KOPT-K1 (cell line): ENCODE data around the gene RNF121.

ENCODE experiments used
- H3K27ac ChIP-seq: fragments of 200-600 bp; sonication (generic); 2 replicates; pipeline ENCODE4 v1.5.1; 2016; ENCODE audit warnings: antibody characterized with exemption, mild to moderate bottlenecking, low read depth, low read length; ENCODE audit not compliant: poor library complexity, severe bottlenecking
- H3K36me3 ChIP-seq: fragments of 200-600 bp; sonication (generic); 2 replicates; pipeline ENCODE4 v1.5.1; 2017; ENCODE audit warnings: antibody characterized with exemption, mild to moderate bottlenecking, low read length, moderate library complexity; ENCODE audit not compliant: insufficient read depth
- H3K9me3 ChIP-seq: fragments of 200-600 bp; sonication (generic); 2 replicates; pipeline ENCODE4 v1.5.1; 2017; ENCODE audit warnings: antibody characterized with exemption, low read length, mild to moderate bottlenecking; ENCODE audit not compliant: insufficient read depth, poor library complexity, severe bottlenecking

Gene RNF121

DNA sequence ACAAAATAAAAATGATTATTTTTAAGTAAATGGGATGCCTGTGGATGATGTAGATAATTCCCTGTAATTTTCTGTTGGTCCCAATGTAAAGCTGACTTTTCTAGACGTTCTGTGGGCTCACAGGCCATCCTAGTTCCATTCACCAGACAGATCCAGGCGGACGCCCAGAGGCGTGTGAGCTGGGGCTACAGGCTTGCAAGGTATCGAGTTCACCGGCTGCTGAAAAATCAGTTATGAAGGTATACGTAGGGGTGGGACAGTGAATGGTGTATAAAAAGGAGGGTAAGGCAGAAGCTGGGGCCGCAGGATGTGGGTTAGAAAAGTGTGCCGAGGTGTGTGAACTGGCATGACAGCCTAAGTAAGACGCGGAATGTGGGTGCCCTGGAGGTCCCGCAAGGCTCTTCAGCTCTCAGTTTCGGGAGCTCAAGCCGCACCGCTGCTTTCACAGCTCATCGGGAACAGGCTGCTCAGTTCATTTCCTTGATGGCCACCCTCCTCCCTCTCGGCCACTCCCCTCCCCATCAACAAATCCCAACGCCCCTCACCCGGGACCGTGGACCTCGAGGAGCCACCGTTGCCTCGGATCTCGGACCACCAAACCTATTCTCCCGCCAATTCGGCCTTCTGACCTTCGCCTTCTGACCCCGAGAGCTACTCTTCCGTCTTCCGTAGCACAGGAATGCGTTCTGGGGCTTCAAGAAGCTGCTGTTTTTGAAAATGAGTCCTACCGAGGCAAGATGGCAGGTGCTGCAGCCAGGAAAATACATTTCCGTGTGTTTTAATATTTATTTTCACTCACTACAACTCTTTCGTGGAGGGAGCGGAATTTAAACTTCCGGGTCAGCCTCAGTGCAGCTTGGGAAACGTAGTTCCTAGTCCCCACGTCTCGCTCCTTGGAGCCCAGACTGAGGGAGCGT lies 768 bp upstream of the RNF121 start, which contains the start of gene XNDC1N:
XNDC1N (minus strand) TSS at position 775 of the 917 bp plus-strand sequence. CDS start 5,241 bp downstream, outside the sequence.
- Histone ChIP-seq H3K36me3 (peaks cover 12% of the 10 kb centered on the region), H3K27ac (peak within 1 kb of the TSS; percentile 96), H3K9me3 (no peaks in the 10 kb centered on the region)

GRCh38 chr11:71929491-71929890 lies 645 bp downstream of the RNF121 start:
- H3K27ac ChIP-seq, result peak overlapping the region; percentile 96
- no peaks in the 10 kb centered on the region for H3K9me3 ChIP-seq
- H3K36me3 ChIP-seq, result peaks cover 10% of the 10 kb centered on the region; the same call in 1 of the 2 replicates

DNA sequence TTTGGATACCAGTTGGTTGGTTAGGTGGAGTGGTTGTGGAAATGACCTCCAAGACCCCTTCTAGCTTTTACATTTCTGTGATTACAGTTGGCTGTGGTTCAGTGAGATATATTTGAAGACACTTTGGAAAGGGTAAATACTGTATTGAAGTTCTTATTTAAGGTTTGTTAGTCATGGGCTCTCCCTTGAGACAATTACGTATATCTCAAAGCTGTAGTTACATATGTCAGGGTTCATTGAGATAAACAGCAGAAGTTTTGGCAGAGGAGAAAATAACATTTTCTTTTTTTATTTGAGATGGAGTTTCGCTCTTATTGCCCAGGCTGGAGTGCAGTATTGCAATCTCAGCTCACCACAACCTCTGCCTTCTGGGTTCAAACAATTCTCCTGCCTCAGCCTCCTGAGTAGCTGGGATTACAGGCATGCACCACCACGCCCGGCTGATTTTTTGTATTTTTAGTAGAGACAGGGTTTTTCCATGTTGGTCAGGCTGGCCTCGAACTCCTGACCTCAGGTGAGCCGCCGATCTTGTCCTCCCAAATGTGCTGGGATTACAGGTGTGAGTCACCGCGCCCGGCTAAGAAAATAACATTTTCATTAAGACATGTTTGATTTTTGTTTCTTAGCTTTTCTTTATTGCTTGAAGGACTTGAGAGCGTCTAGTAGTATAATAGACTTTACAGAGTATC lies 1.9 kb downstream of the RNF121 start:
- Histone ChIP-seq H3K27ac (no peak overlapping the region), H3K36me3 (peaks cover 6% of the 10 kb centered on the region; the same call in 1 of the 2 replicates), H3K9me3 (no peaks in the 10 kb centered on the region)

DNA sequence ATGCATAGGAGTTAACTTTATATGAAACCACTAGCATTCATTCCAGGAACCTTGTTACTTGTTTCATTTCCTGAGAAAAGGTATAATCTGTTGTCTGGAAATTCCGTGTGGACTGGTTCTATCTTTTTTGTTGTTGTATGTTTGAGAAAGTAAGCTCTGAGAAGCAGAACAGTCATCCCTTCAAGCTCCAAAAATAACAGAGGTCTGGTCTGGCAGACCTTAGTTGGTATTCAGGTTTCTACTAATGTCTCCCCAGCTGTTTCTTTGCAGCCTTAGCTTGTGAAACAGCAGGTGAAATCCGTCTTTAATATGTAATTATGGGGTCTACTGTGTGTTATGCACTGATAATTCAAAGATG lies 2.4 kb downstream of the RNF121 start:
- no peaks in the 10 kb centered on the region for H3K9me3 ChIP-seq
- peaks cover 3% of the 10 kb centered on the region; the same call in 1 of the 2 replicates for H3K36me3 ChIP-seq
- no peak overlapping the region for H3K27ac ChIP-seq

DNA sequence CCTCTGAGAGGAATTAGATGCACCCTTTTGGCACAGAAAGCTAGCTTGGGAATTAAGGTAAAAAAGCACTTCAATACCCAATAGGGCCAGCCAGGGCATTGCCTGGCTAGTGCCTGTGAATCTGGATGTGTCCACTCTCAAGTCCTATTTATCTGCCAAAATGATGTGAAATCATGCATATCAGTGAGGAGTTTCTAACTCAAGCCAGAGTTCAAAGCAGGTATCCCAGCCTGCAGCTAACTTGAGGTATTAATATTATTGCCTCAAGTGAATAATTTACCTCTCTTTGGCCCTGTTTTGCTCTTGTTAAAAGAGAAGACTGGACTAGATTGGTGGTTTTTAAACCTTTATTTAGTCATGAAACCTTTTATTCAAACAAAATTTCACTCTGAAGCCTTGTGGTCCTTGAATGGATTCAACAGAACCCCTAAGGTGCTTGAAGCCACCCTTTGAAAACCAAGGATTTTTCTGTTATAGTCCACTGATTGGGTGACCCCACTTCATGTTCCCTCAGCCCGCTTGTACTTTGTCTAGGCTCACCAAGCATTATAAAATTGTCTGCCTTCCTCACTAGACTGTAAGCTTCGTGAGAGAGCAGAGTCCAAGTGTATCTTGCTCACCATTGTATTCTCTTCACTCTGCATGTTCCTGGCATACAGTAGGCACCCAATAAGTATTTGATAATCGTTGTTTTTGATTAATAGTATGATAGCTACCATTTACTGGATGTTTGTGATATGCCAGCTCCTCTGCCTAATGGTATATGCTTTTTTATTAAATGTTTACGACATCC lies 4.5 kb downstream of the RNF121 start:
- no peaks in the 10 kb centered on the region for H3K9me3 ChIP-seq
- H3K36me3 ChIP-seq, result peaks cover 10% of the 10 kb centered on the region; the same call in 1 of the 2 replicates
- no peak overlapping the region for H3K27ac ChIP-seq

- Histone ChIP-seq H3K9me3 (no peaks in the 10 kb centered on the region), H3K36me3 (peaks cover 10% of the 10 kb centered on the region; the same call in 1 of the 2 replicates), H3K27ac (no peak overlapping the region)
Measured at GRCh38 chr11:71934213-71934612, 5.4 kb downstream of the RNF121 start.

GRCh38 chr11:71935338-71935925 lies 6.6 kb downstream of the RNF121 start:
- H3K27ac ChIP-seq, result no peak overlapping the region

DNA sequence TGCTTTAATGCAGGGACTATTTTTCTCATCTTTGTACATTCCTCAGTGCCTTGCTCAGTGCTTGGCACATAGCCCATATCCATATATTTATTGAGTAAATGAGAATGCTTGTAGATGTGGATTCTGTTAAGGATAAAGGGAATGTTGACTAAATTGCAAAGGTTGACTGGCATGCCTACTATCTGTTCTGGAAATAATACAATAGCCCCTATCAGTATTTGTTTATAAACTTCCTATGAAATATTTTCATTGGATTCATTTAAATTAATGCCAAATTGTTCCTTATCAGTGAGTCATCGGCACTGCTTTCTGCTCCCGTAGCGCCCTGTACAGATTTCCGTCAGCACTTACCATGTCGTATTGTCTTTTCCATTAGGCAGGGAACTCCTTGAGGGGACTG lies 8.0 kb downstream of the RNF121 start:
- Histone ChIP-seq H3K36me3 (peaks cover 10% of the 10 kb centered on the region; the same call in 1 of the 2 replicates), H3K9me3 (no peaks in the 10 kb centered on the region), H3K27ac (no peak overlapping the region)

More at GRCh38 chr11:71935338-71935925, 6.6 kb downstream of the RNF121 start:
- H3K9me3 ChIP-seq, result no peaks in the 10 kb centered on the region
- peaks cover 10% of the 10 kb centered on the region; the same call in 1 of the 2 replicates for H3K36me3 ChIP-seq

DNA sequence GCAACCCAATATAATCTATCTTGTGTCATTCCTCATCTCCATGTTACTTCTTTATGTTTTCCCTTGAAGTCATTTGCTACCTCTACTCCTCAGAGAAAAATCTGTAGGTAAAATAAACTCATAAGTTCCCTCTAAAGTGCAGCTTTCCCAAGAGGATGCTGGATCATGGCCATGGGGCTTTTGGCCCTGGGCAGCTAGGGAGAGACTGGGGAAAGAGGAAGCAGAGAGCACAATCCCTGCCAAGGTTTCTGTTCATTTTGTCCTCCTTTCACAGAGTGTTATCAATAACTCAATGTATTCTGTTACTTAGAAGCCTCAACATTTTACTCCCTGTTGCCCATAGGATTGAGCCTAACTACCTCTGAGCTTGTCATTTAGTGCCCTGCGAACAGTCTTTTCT lies 9.0 kb downstream of the RNF121 start:
- H3K9me3 ChIP-seq, result no peaks in the 10 kb centered on the region
- H3K36me3 ChIP-seq, result peaks cover 10% of the 10 kb centered on the region; the same call in 1 of the 2 replicates
- no peak overlapping the region for H3K27ac ChIP-seq

GRCh38 chr11:71940561-71941219 lies 11.8 kb downstream of the RNF121 start:
- H3K9me3 ChIP-seq, result no peaks in the 10 kb centered on the region
- H3K36me3 ChIP-seq, result peaks cover 7% of the 10 kb centered on the region; the same call in 1 of the 2 replicates
- H3K27ac ChIP-seq, result no peak overlapping the region

GRCh38 chr11:71946144-71946571 lies 17.3 kb downstream of the RNF121 start:
- H3K27ac ChIP-seq, result no peak overlapping the region
- H3K36me3 ChIP-seq, result no peaks in the 10 kb centered on the region
- no peaks in the 10 kb centered on the region for H3K9me3 ChIP-seq

GRCh38 chr11:71947498-71947897 lies 18.7 kb downstream of the RNF121 start:
- no peaks in the 10 kb centered on the region for H3K9me3 ChIP-seq
- no peaks in the 10 kb centered on the region for H3K36me3 ChIP-seq
- no peak overlapping the region for H3K27ac ChIP-seq

DNA sequence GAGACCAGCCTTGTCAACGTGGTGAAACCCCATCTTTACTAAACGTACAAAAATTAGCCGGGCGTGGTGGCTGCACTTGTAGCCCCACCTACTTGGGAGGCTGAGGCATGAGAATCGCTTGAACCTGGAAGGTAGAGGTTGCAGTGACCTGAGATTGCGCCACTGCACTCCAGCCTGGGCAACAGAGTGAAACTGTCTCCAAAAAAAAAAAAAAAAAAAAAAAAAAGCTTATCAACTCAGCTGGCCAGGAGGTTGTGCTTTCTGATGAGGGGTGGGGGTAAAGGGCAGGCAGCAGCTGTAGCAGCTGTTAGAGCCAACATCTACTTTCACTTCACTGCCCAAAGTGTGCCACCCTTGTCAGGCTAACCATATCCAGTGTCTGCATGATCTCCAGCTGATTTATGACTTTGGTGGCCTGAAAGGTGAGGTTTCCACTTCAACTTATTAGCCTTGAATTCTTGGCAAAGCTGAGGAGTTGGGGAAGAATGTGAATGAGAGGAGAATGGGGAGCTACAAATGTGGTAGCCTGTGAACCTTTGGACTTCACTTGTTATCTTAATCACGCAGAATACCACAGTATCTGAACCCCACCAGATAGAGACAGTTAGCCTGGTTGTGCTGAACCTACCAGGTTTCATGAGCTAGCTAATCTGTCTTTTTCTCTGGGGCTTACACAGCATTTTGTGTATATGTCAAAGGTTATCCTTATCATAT lies 19.6 kb downstream of the RNF121 start:
- H3K27ac ChIP-seq, result no peak overlapping the region

More for the DNA sequence above, 19.6 kb downstream of the RNF121 start:
- no peaks in the 10 kb centered on the region for H3K9me3 ChIP-seq
- H3K36me3 ChIP-seq, result no peaks in the 10 kb centered on the region
